ENCODE results near the gene PRSS27. TPM values are rescaled to one million over a fixed set of nuclear protein-coding genes. Genes with fewer than 3 reads are reported as not detected.
"Not testable (repeated sequence)": the region's sequence is repeated elsewhere in the genome, so short reads cannot be mapped to it uniquely, and the experiment has no call there.

Gene PRSS27
- total RNA-seq, 1 donor from 2014 or later, result 1.8 TPM

GRCh38 chr16:2724088-2724676, 4.2 kb upstream of the PRSS27 start:
- Mint-ChIP-seq H3K4me1 (peaks cover 5% of the 10 kb centered on the region), H3K9me3 (no peaks in the 10 kb centered on the region), H3K27me3 (peaks cover 11% of the 10 kb centered on the region), H3K4me3 (no peak overlapping the region), H3K27ac (no peak overlapping the region), H3K36me3 (ENCODE audit: low read depth) (no peaks in the 10 kb centered on the region)
- ChIA-PET POLR2A (no interaction called here), CTCF (interaction anchor here (0.7 kb wide), 1 partner anchor 51 kb away, joined by 3 read pairs; no protein-coding TSS in a partner anchor)
- intact Hi-C loops (cut with micrococcal nuclease), result no loop called here
- ATAC-seq (ENCODE audit: low read depth) (no peak), DNase-seq (no peak)
- TF ChIP-seq CTCF (IDR thresholded peaks at IDR 0.05), result no peak

GRCh38 chr16:2721634-2722173, 1.7 kb upstream of the PRSS27 start:
- ATAC-seq (ENCODE audit: low read depth); DNase-seq; H3K27ac Mint-ChIP-seq; H3K36me3 Mint-ChIP-seq (ENCODE audit: low read depth); H3K9me3 Mint-ChIP-seq; H3K4me1 Mint-ChIP-seq; CTCF ChIA-PET: not testable (repeated sequence)
- intact Hi-C loops (cut with micrococcal nuclease), result loop anchor here (1.0 kb wide), 4 partner anchors 31 to 48 kb away; partner anchors contain the start of genes KCTD5 and SRRM2
- Mint-ChIP-seq H3K27me3 (peaks cover 11% of the 10 kb centered on the region), H3K4me3 (peak overlapping the region; percentile 72)
- POLR2A ChIA-PET, result interaction anchor here (0.7 kb wide), 1 partner anchor 39 kb away, joined by 8 read pairs; no protein-coding TSS in a partner anchor

GRCh38 chr16:2720719-2721633, 952 bp upstream of the PRSS27 start:
- DNase-seq, result peak; percentile 87
- Mint-ChIP-seq H3K36me3 (ENCODE audit: low read depth) (no peaks in the 10 kb centered on the region), H3K4me1 (peaks cover 5% of the 10 kb centered on the region), H3K4me3 (peak overlapping the region; percentile 81), H3K9me3 (no peaks in the 10 kb centered on the region), H3K27ac (peak overlapping the region; percentile 53), H3K27me3 (peaks cover 11% of the 10 kb centered on the region)
- TF ChIP-seq CTCF (IDR thresholded peaks at IDR 0.05), result no peak
- intact Hi-C loops (cut with micrococcal nuclease), result loop anchor here (1.0 kb wide), 4 partner anchors 31 to 48 kb away; partner anchors contain the start of genes KCTD5 and SRRM2
- POLR2A ChIA-PET, result interaction anchor here (0.7 to 1.1 kb wide), 2 partner anchors 38 to 39 kb away, joined by 3 to 8 read pairs; partner anchors contain the start of gene KCTD5
- ATAC-seq (ENCODE audit: low read depth), result peak; percentile 93
- CTCF ChIA-PET, result no interaction called here

- no peak for TF ChIP-seq CTCF (IDR thresholded peaks at IDR 0.05)
- H3K36me3 Mint-ChIP-seq (ENCODE audit: low read depth), result no peaks in the 10 kb centered on the region
- CTCF ChIA-PET, result no interaction called here
- peak overlapping the region; percentile 52 for H3K4me3 Mint-ChIP-seq
- POLR2A ChIA-PET, result interaction anchor here (1.0 to 1.1 kb wide), 2 partner anchors 37 to 564 kb away, joined by 3 read pairs; partner anchors contain the start of genes KCTD5 and TRAF7
- no peak overlapping the region for H3K27ac Mint-ChIP-seq
- H3K27me3 Mint-ChIP-seq, result peaks cover 6% of the 10 kb centered on the region
- DNase-seq (no peak), ATAC-seq (ENCODE audit: low read depth) (no peak)
- no peaks in the 10 kb centered on the region for H3K9me3 Mint-ChIP-seq
- intact Hi-C loops (cut with micrococcal nuclease), result no loop called here
- peaks cover 15% of the 10 kb centered on the region for H3K4me1 Mint-ChIP-seq
These were observed 528 bp downstream of the PRSS27 start for GRCh38 chr16:2719328-2720063.
